ENCODE results near the gene PDE4C. TPM values are rescaled to one million over a fixed set of nuclear protein-coding genes. Genes with fewer than 3 reads are reported as not detected.
A peak's percentile ranks its signal among the peaks of the same experiment; 100 is the strongest.

The PDE4C gene
- total RNA-seq, 1 donor from 2014 or later: 7.6 TPM

DNA sequence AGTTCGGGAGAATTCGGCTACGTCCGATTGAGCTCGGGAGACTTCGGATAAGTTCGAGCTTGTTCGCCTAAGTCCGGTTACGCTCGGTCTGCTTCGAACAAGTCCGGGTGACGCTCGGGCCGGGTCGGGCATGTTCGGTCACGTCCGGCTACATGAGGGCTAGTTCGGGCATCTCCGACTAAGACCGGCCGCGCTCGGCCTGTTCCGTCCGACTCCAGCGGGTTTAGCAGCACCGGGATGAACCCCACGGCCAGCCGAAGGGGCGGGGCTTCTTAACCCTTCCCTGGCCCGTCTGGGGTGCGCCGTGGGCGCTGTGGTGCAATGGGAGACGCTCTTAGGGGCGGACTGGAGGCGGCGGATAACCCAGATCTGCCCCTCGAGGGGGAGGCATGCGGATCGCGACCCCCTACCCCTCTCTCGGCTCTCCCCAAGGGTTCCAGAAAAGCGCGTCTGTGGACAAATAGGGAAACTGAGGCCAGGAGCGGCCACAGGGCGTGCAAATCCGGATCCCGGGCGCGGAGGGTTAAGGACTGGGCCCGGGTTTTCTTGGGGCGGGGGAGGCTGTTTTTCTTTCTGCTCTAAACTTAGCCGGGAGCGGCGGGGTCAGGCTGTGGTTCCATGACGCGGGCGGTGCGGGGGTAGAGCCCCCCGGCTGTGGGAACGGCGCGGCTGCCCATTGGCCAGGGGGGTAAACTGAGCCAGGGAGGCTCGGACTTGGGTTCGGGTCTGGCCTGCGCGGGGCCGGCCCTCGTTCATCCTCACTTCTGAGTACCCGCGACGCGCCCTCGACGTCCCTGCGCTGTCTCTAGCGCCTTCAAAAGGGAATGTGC, 1.5 kb downstream of the PDE4C start:
- H3K27ac ChIP-seq: no peak overlapping the region
- peak overlapping the region; percentile 42 for H3K4me3 ChIP-seq
- H3K4me1 ChIP-seq: peaks cover 10% of the 10 kb centered on the region
- DNase-seq (peak; percentile 98), ATAC-seq (peak; percentile 99)
- TF ChIP-seq, protein P1, sequence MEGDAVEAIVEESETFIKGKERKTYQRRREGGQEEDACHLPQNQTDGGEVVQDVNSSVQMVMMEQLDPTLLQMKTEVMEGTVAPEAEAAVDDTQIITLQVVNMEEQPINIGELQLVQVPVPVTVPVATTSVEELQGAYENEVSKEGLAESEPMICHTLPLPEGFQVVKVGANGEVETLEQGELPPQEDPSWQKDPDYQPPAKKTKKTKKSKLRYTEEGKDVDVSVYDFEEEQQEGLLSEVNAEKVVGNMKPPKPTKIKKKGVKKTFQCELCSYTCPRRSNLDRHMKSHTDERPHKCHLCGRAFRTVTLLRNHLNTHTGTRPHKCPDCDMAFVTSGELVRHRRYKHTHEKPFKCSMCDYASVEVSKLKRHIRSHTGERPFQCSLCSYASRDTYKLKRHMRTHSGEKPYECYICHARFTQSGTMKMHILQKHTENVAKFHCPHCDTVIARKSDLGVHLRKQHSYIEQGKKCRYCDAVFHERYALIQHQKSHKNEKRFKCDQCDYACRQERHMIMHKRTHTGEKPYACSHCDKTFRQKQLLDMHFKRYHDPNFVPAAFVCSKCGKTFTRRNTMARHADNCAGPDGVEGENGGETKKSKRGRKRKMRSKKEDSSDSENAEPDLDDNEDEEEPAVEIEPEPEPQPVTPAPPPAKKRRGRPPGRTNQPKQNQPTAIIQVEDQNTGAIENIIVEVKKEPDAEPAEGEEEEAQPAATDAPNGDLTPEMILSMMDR (IDR thresholded peaks at IDR 0.05): no peak
- H3K27me3 ChIP-seq: peaks cover 36% of the 10 kb centered on the region
- no peaks in the 10 kb centered on the region for H3K36me3 ChIP-seq
- H3K9me3 ChIP-seq: no peaks in the 10 kb centered on the region
- intact Hi-C loops (cut with DNase I): no loop called here

DNA sequence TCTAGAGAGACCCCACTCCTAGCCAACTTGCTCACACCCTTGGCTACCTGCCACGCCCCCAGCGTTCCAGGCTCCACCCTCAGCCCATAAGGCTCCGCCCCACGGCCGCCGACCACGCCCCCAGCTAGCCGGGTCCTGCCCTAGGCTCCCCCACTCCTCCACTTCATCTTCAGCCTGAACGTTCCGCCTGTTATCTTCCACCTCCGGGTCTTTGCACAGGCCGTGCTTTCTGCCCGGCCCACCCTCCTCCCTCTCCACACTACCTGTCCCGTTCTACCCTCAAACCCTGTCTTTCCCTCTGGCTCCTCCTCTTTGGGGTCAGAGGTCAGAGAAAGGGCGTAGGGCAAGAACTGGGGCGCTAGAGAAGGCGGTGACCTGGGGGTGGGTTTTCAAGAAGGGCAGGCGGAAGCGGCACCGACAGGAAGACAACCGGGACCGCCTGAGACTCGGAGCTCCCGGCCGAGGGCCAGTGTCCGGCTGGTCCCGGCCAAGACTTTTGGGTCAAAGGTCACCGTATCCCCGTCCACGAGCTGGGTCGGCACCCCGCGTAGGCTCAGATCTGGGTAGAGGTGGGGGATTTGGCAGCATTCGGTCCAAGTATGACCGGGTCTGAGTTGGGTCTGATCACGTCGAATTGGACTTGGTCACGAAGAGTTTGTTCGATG, 2.2 kb downstream of the PDE4C start:
- Histone ChIP-seq H3K27ac (peak overlapping the region; percentile 1), H3K27me3 (peaks cover 36% of the 10 kb centered on the region), H3K9me3 (no peaks in the 10 kb centered on the region), H3K4me1 (peaks cover 10% of the 10 kb centered on the region), H3K4me3 (peak overlapping the region; percentile 42), H3K36me3 (no peaks in the 10 kb centered on the region)
- peak; percentile 77 for DNase-seq
- intact Hi-C loops (cut with DNase I): no loop called here
- peak; percentile 42 for ATAC-seq
- TF ChIP-seq, protein P1 (IDR thresholded peaks at IDR 0.05): no peak

DNA sequence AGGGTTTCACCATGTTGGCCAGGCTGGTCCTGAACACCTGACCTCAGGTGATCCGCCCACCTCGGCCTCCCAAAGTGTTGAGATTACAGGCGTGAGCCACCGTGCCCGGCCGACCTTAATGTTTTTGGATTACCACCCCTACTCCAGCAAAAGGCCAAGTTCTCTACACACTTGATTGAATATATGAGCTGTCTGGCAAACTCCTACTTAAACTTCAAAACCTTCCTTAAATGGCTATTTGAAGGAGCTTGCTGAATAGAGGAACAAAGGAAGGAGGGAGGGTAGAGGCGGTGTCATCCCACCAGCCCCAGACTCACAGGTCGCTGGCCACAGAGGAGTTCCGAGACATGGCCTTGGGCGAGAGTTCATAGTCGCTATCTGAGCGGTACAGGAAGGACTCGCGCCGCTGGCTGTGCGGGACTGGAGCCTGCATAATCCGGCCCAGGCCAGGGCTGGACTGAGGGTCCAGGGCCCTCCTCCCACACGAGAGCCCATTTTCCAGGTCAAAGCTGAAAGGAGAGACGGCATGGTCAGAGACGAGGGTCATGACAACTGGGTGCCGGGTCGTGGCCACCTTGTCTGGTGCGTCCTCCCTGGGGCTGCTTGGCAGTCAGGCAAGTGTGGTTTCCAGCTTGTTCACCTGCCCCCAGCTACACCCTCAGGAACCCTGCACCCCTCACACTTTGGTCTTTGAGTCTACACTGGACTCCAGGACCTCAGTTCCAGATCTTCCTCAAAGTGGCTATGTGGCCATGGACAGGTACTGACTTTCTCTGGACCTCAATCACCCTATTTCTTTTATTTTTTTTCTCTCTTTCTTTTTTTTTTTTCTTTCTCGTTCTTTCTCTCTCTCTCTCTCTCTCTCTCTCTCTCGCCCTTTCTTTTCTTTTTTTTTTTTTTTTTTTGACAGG, 4.2 kb downstream of the PDE4C start:
- Histone ChIP-seq H3K27me3 (peaks cover 24% of the 10 kb centered on the region), H3K4me1 (peaks cover 10% of the 10 kb centered on the region), H3K36me3 (no peaks in the 10 kb centered on the region), H3K9me3 (no peaks in the 10 kb centered on the region), H3K27ac (no peak overlapping the region), H3K4me3 (no peak overlapping the region)
- intact Hi-C loops (cut with DNase I): no loop called here
- DNase-seq (no peak), ATAC-seq (no peak)
- TF ChIP-seq, protein P1 (IDR thresholded peaks at IDR 0.05): no peak

DNA sequence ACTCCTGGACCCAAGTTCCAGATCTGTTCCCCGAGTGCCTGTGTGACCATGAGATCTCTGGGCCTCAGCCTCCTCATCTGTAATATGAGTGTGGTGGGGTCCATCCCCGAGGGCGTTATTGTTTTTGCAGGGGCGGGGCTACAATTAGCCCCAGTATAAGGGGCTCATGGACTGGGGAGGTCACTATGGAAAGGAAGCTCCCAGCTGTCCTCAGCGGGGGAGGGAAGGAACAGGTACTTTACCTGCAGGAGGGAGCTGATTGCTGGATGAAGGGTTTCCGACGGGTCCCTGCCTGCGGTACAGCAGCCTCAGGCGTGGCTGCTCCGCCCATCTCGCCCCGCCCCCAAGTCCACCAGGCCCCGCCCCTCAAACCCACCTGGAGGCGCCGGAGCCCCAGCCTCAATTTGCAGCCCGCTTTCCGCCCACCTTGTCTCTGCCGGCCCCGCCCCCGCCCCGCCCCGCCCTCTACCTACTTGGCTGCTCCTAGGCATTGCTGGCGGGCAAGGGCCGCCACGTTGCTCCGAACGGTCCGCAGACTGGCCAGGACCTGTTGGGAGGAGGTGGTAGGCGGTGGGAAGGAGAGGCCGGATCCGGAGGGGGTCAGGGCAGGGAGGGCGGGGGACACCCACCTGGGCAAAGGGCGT, 5.5 kb downstream of the PDE4C start:
- TF ChIP-seq, protein P1 (IDR thresholded peaks at IDR 0.05): no peak
- no peak for ATAC-seq
- H3K9me3 ChIP-seq: no peaks in the 10 kb centered on the region
- H3K27ac ChIP-seq: no peak overlapping the region
- H3K4me3 ChIP-seq: no peak overlapping the region
- H3K36me3 ChIP-seq: no peaks in the 10 kb centered on the region
- intact Hi-C loops (cut with DNase I): no loop called here
- H3K4me1 ChIP-seq: peaks cover 10% of the 10 kb centered on the region
- no peak for DNase-seq
- peaks cover 11% of the 10 kb centered on the region for H3K27me3 ChIP-seq

Data from upper lobe of right lung (tissue), 1 donor.